ENCODE data around the gene TSEN2. TPM values are rescaled to one million over a fixed set of nuclear protein-coding genes. Genes with fewer than 3 reads are reported as not detected.
A peak's percentile ranks its signal among the peaks of the same experiment; 100 is the strongest.

Gene TSEN2
- total RNA-seq, 4 donors from 2014 or later: 10.3 to 37.8 (median 20.4) TPM

DNA sequence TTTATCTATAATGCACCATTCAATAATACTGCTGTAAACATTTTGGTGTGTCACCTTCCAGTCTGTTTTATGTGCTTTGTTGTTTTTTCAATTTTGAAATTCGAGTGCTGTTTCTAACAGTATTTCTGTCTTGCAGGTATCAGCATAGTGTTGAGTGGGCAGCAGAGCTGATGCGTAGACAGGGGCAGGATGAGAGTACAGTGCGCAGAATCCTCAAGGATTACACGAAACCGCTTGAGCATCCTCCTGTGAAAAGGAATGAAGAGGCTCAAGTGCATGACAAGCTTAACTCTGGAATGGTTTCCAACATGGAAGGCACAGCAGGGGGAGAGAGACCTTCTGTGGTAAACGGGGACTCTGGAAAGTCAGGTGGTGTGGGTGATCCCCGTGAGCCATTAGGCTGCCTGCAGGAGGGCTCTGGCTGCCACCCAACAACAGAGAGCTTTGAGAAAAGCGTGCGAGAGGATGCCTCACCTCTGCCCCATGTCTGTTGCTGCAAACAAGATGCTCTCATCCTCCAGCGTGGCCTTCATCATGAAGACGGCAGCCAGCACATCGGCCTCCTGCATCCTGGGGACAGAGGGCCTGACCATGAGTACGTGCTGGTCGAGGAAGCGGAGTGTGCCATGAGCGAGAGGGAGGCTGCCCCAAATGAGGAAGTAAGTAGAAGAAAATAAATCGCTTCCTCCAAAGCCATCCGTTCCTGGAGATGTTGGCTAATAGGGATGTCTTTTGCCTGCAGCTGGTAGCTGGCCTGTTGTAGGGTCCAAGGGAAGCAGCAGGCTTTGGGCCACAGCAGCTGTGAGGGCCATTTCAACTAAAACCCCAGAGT lies 19.1 kb downstream of the TSEN2 start:
- DNase-seq: no peak
- H3K27ac ChIP-seq: no peak overlapping the region
- H3K4me3 ChIP-seq: no peak overlapping the region
- TF ChIP-seq POLR2A (IDR thresholded peaks at IDR 0.05): no peak
- TF ChIP-seq, protein P1, sequence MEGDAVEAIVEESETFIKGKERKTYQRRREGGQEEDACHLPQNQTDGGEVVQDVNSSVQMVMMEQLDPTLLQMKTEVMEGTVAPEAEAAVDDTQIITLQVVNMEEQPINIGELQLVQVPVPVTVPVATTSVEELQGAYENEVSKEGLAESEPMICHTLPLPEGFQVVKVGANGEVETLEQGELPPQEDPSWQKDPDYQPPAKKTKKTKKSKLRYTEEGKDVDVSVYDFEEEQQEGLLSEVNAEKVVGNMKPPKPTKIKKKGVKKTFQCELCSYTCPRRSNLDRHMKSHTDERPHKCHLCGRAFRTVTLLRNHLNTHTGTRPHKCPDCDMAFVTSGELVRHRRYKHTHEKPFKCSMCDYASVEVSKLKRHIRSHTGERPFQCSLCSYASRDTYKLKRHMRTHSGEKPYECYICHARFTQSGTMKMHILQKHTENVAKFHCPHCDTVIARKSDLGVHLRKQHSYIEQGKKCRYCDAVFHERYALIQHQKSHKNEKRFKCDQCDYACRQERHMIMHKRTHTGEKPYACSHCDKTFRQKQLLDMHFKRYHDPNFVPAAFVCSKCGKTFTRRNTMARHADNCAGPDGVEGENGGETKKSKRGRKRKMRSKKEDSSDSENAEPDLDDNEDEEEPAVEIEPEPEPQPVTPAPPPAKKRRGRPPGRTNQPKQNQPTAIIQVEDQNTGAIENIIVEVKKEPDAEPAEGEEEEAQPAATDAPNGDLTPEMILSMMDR (IDR thresholded peaks at IDR 0.05): no peak
- no peaks in the 10 kb centered on the region for H3K36me3 ChIP-seq
- H3K9me3 ChIP-seq: no peaks in the 10 kb centered on the region
- intact Hi-C loops (cut with DNase I; ENCODE audit: low total_unique reads): no loop called here
- H3K4me1 ChIP-seq: peaks cover 3 to 9% of the 10 kb centered on the region in 2 donors
- no peaks in the 10 kb centered on the region for H3K27me3 ChIP-seq

DNA sequence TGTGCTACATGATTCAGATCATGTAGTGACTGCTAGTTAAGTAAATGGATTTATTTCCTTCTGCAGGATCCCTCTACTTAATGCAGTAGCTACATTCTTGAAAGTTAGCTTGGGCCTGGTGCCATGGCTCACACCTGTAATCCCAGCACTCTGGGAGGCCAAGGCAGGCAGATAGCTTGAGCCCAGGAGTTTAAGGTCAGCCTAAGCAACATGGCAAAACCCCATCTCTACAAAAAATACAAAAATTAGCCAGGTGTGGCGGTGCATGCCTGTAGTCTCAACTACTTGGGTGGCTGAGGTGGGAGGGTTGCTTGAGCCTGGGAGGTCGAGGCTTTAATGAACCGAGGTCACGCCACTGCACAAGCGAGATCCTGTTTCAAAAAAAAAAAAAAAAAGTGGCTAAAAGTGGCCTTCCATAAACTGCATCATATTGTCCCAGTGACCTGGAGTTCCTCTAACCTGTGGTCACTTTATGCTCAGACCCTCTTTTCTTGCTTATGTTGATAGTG lies 22.0 kb downstream of the TSEN2 start:
- TF ChIP-seq, protein P1 (IDR thresholded peaks at IDR 0.05): no peak
- TF ChIP-seq POLR2A (IDR thresholded peaks at IDR 0.05): no peak

DNA sequence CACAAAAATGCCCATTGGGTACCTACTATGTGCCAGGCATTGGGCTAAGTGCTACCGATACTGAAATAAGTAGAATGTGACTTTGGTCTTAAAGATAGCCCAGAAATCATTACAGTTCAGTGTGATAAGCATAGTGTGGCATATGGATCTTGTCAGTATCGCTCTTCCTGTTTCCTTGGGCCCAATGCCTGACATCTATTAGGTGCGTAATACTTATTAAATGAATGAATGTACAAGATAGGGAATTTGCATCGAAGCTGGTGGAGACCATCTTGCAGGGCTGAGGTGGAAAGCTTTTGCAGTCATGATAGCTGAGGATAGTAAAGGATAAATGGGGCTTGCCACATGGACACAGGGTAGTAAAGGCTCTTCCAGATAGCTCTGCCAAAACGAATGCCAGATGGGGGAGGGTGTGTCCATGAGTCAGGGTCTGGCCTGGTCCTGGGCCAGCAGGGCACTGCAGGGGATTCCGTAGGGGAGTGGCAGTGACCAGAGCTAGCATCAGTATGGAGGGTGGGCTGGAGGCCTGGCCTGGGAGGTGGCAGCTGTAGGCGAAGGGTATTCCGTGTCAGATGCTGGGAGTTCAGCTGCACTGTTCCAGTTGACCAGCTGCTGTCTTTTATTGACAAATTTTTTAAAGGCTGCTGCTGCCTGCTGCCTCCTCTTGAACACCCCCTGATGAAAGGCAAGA lies 23.5 kb downstream of the TSEN2 start:
- no peaks in the 10 kb centered on the region for H3K36me3 ChIP-seq
- peak; percentile 19 to 47 for DNase-seq
- no peaks in the 10 kb centered on the region for H3K9me3 ChIP-seq
- no peak for TF ChIP-seq POLR2A (IDR thresholded peaks at IDR 0.05)
- TF ChIP-seq, protein P1 (IDR thresholded peaks at IDR 0.05): no peak
- H3K27me3 ChIP-seq: no peaks in the 10 kb centered on the region
- H3K4me1 ChIP-seq: peaks cover 3 to 17% of the 10 kb centered on the region in 2 donors
- H3K27ac ChIP-seq: peak overlapping the region; percentile 85 to 91
- H3K4me3 ChIP-seq: no peak overlapping the region
- intact Hi-C loops (cut with DNase I; ENCODE audit: low total_unique reads): no loop called here

More for the DNA sequence above, 22.0 kb downstream of the TSEN2 start:
- Histone ChIP-seq H3K27ac (peak overlapping the region; percentile 22 to 85), H3K4me3 (no peak overlapping the region), H3K4me1 (peaks cover 3 to 17% of the 10 kb centered on the region in 2 donors), H3K36me3 (no peaks in the 10 kb centered on the region), H3K27me3 (no peaks in the 10 kb centered on the region), H3K9me3 (no peaks in the 10 kb centered on the region)
- intact Hi-C loops (cut with DNase I; ENCODE audit: low total_unique reads): no loop called here
- DNase-seq: no peak

GRCh38 chr3:12508291-12508700 lies 24.0 kb downstream of the TSEN2 start:
- peak; percentile 36 to 80 for DNase-seq
- Histone ChIP-seq H3K27ac (peak overlapping the region; percentile 85 to 91), H3K27me3 (no peaks in the 10 kb centered on the region), H3K4me3 (no peak overlapping the region), H3K36me3 (no peaks in the 10 kb centered on the region), H3K4me1 (peaks cover 3 to 17% of the 10 kb centered on the region in 2 donors), H3K9me3 (no peaks in the 10 kb centered on the region)
- TF ChIP-seq, protein P1 (IDR thresholded peaks at IDR 0.05): no peak
- no peak for TF ChIP-seq POLR2A (IDR thresholded peaks at IDR 0.05)
- intact Hi-C loops (cut with DNase I; ENCODE audit: low total_unique reads): no loop called here

- H3K27ac ChIP-seq: peak overlapping the region; percentile 85 to 91
- DNase-seq: no peak
- intact Hi-C loops (cut with DNase I; ENCODE audit: low total_unique reads): no loop called here
- H3K4me1 ChIP-seq: peaks cover 3 to 17% of the 10 kb centered on the region in 2 donors
- H3K27me3 ChIP-seq: no peaks in the 10 kb centered on the region
- no peaks in the 10 kb centered on the region for H3K9me3 ChIP-seq
- no peak overlapping the region for H3K4me3 ChIP-seq
- TF ChIP-seq POLR2A (IDR thresholded peaks at IDR 0.05): no peak
- TF ChIP-seq, protein P1 (IDR thresholded peaks at IDR 0.05): no peak
- H3K36me3 ChIP-seq: no peaks in the 10 kb centered on the region
Observed at GRCh38 chr3:12509466-12509865, 25.2 kb downstream of the TSEN2 start.
